SKM-1 (cell line): ENCODE measurements around the gene GRM4.
"Not testable (repeated sequence)": the region's sequence is repeated elsewhere in the genome, so short reads cannot be mapped to it uniquely, and the experiment has no call there.

Experiments used
- DNase-seq: peaks from one replicate; lab custom pipeline; 2025; ENCODE audit not compliant: unreplicated experiment; lab: John Stamatoyannopoulos, UW

The GRM4 gene

GRCh38 chr6:34047913-34048867 lies 97.7 kb downstream of the GRM4 start:
- no peak for DNase-seq

GRCh38 chr6:34046617-34047016 lies 99.3 kb downstream of the GRM4 start:
- no peak for DNase-seq

- no peak for DNase-seq
Measured at GRCh38 chr6:34045771-34046170, 100.1 kb downstream of the GRM4 start.

- no peak for DNase-seq
Measured at GRCh38 chr6:34044945-34045595, 100.8 kb downstream of the GRM4 start.

GRCh38 chr6:34043359-34043758 lies 102.5 kb downstream of the GRM4 start:
- DNase-seq: no peak

- not testable (repeated sequence) for DNase-seq
Measured at GRCh38 chr6:34041998-34042397, 103.9 kb downstream of the GRM4 start.

GRCh38 chr6:34041385-34041784 lies 104.5 kb downstream of the GRM4 start:
- no peak for DNase-seq

GRCh38 chr6:34039943-34040342 lies 105.9 kb downstream of the GRM4 start:
- DNase-seq: no peak

- no peak for DNase-seq
Measured at GRCh38 chr6:34037151-34037550, 108.7 kb downstream of the GRM4 start.

GRCh38 chr6:34036357-34037069 lies 109.4 kb downstream of the GRM4 start:
- DNase-seq: no peak

GRCh38 chr6:34035704-34036356 lies 110.1 kb downstream of the GRM4 start:
- DNase-seq: no peak

- no peak for DNase-seq
Measured at GRCh38 chr6:34035161-34035560, 110.7 kb downstream of the GRM4 start.

GRCh38 chr6:34032856-34033255 lies 113.0 kb downstream of the GRM4 start:
- no peak for DNase-seq

- DNase-seq: no peak
Measured at GRCh38 chr6:34031625-34032383, 114.1 kb downstream of the GRM4 start.

- DNase-seq: no peak
Measured at GRCh38 chr6:34030831-34031624, 114.9 kb downstream of the GRM4 start.

- no peak for DNase-seq
Measured at GRCh38 chr6:34029489-34030280, 116.2 kb downstream of the GRM4 start.

- DNase-seq: no peak
Measured at GRCh38 chr6:34028691-34029360, 117.1 kb downstream of the GRM4 start.

GRCh38 chr6:34027939-34028441 lies 117.9 kb downstream of the GRM4 start:
- DNase-seq: no peak
